GM19240 (cell line): Measurements from ENCODE around the gene BLOC1S1.

ENCODE experiments used
- DNase-seq: peaks from one replicate; pipeline ENCODE4 v3.0.0; 2011; ENCODE audit warnings: low spot score; ENCODE audit not compliant: insufficient read length

BLOC1S1 gene

DNA sequence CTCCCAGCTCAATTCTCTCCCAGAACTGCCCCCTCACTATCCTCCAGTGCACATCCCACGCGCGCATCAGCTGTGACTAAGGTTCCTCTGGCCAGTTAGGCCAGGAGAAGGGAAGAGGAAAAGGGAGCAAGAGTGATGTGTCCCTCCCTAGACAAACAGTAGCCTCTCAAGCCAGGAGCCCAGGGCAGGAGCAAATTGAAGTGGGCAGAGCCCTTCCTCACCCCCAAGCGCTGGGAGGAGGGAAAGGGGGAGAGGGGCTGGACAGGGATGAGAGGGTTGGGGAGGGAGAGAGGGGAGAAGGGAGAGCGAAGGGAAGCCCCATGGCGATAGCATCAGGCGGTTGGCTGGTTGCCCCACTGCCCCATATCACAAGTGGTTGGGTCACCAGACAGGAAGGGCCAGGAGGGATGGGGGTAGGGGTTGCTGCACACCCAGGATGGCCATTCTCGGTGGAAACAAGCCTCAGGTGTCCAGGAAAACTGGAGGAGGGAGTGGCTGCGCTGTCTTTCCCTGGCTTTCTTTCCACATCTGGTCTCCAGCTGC, 11.9 kb downstream of the BLOC1S1 start:
- DNase-seq: no peak

DNA sequence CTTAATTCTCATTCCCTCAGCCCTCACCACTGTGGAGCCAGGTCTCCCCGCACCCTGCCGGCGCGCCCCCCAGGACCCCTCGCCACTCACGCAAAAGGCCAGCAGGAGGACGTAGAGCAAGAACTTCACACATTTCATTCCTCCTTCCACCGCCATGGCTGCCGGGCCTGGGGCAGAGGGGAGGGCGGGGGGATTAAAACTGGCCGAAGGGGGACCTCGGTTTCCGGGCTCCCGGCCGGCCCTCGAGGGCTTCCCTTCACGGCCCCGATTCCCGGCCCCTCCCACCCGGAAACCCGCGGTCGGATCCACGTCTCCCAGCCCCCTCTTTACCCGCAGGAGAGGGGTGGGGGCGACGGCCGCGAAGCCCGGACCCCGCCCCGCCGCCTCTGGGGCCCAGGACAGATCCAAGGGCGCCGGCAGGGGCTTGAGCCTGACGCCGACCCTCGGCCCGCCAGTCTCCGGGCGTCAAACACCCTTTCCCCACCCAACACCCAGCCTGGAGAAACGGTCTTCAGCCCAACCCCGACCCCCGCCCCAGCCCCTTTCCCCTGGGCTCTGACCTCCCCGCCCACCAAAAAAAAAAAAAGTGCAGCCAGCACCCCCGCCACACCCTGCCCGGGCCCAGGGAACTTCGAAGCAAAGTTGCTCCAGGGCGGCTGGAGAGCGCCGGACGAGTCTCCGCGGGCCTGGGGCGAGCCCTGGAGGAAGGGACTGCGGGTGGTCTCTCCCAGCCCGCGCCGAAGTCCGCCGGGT, 12.5 kb downstream of the BLOC1S1 start:
- DNase-seq: no peak

DNA sequence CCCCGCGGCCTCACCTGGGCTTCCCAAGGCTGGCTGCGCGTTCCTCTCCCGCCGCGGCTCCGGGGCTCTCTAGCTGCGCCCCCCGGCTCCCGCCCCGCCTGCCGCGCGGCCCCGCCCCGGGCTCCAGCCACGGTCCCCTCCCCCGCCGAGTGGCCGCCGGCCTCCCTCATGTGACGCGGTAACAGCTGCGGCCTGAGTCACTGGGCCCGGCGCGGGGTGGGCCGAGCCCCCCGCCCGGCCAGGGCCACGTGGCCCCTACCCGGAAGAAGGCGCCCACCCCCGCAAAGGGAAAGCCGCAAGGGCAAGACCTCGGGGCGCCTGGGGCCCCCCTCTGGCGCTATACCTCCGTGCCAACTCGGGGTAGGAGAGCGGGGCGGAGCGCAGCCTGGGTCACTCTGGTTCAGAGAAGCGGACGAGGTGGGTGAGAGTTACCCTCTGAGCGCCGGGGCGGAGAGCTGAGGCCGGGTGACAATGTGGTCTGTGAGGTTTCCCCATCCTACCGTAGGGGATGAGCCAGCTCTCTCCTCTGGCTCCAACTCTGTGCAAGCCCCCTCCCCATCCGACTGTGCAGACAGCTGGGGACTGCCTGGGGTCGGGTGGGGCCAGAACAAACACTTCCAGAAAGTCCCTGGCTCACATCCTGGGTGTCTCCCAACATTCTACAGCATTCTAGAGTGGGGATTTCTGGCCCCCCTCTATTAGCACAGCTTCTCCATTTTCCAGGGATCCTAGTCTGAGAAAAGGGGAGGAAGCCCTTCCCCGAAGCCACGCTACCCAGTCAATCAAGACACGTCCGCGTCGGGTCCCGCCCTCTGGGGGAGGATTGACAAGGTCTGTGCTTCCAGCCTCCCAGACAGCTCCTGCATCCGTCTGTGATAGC, 13.3 kb downstream of the BLOC1S1 start, which contains the start of gene CD63:
TSS of gene CD63 (minus strand) at position 71 of the 880 bp plus-strand sequence. CDS start 668 bp downstream, outside the sequence.
- peak; percentile 79 for DNase-seq

DNA sequence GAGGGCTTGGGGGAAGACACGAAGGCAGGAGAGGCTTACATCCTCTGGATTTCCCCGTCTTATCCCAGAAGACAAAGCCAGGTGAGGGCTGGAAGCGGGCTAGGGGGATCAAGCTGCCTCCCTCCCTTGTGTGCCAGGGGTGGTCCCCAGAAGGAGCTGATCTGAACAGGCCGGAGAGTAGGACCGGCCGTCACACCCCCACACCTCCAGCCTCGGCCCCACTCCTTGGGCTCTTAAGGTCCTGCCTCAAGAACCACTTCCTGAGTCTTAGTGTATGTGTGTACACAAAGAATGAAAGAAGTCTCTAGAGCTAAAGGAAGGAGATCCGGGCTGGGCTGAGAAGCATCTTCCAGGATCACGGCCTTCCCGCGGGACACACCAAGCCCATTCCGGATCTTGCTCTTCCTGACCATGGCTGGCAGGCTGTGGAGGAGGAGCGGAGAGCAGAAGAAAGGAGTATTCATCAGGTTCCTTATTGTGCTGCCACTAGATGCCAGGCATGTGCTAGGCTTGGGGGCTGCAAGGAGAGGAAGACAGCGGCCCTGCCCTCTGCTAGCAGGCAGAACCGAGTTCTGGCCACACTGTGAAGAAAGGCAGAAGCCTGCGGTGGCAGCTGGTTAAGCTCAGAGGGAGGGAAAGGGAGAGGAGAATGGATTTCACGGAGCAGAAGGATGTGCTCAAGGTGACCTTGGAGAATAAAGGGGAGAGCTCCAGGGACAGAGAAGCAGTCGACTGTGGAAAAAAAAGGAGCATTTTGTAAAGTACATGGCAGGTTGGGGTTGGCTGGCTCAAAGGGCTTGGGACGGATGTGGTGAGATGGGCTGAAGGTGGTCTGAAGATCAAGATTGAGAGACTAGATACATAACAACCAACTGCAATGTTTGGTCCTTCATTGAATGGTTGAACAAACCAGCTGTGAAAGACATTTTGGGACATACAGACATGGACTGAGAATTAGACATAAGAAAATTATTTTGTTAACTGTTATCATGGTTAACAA, 14.3 kb downstream of the BLOC1S1 start:
- DNase-seq: no peak

DNA sequence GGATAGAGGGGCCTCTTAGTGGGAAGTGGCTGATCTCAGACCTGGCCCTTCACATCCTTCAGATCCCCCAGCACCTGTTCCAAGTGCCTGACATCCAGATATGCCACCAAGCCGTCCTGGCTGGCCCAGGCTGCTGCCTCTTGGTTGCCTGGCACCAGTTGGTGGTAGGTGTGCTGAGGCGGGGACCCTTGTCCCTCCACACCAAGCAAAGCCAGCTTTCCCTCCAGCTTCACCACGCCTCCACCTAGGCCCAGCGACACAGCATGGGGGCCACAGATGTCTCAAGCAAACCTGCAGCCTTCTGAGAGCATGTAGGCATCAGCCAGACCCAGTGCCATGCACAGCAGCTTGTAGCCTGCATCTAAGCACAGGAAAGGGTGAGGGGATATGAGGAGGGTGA, 16.4 kb downstream of the BLOC1S1 start:
- DNase-seq: no peak

DNA sequence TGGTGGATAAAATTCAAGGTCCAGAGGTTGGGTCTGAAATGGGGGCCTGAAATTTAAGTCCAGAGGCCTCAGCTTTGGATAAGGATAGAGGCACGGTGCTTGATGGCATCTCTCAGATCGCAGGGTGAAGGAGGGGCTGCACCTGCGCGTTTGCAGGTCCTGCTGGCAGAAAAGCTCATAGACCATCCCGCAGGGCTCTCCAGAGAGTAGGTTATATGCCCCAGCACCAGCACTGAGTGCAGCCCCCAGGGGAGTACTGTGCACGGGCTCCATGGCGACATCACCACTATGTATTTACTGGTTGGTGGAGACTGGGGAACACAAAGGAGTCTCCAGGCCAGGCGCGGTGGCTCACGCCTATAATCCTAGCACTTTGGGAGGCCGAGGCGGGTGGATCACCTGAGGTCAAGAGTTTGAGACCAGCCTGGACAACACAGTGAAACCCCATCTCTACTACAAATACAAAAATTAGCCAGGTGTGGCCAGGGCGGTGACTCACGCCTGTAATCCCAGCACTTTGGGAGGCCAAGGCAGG, 17.2 kb downstream of the BLOC1S1 start:
- no peak for DNase-seq

DNA sequence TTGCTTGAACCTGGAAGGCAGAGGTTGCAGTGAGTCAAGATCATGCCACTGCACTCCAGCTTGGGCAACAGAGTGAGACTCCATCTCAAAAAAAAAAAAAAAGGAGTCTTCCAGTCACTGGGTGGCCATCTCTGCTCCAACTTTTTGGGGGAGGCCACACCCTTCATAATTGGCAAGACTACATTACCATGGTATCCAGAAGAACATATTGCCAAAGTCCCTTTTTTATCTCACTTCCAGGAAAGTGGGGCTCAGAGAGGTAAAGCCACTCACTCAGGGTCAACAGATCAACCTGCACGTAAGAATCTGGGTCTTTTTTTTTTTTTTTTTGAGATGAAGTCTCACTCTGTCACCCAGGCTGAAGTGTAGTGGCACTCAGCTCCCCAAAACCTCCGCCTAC, 18.0 kb downstream of the BLOC1S1 start:
- DNase-seq: no peak

DNA sequence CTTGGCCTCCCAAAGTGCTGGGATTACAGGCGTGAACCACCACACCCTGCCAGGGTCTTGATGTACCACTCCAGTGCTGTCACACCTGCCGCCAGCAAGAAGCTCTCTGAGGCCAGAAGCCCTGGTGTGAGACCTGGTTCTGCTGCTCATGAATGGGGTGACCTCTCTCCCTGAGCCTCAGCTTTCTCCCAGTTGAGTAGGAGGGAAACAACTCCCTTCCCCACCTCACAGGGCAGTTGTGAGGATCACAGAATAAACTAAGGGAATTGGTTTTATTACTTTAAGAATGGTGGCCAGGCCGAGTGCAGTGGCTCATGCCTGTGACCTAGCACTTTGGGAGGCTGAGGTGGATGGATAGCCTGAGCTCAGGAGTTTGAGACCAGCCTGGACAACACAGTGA, 18.7 kb downstream of the BLOC1S1 start:
- no peak for DNase-seq

DNA sequence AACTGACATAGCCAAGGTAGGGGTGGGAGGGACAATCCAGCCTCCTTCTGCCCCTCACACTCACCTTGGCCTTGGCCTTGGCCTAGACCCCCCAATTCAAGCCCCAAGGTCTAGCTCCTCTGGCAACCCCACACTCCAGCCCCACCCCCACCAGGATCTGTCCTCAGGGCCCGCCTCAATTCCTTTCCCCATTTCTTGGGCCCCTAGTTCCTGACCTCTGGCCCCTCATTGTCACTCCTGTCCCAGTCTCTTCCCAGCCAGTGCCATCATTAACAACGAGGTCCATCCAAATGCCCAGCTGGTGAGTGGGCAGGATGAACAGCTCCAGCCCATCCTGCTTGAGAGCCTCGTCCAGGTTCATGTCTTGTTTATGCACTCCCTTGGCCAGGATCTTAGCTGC, 20.2 kb downstream of the BLOC1S1 start:
- DNase-seq: no peak

DNA sequence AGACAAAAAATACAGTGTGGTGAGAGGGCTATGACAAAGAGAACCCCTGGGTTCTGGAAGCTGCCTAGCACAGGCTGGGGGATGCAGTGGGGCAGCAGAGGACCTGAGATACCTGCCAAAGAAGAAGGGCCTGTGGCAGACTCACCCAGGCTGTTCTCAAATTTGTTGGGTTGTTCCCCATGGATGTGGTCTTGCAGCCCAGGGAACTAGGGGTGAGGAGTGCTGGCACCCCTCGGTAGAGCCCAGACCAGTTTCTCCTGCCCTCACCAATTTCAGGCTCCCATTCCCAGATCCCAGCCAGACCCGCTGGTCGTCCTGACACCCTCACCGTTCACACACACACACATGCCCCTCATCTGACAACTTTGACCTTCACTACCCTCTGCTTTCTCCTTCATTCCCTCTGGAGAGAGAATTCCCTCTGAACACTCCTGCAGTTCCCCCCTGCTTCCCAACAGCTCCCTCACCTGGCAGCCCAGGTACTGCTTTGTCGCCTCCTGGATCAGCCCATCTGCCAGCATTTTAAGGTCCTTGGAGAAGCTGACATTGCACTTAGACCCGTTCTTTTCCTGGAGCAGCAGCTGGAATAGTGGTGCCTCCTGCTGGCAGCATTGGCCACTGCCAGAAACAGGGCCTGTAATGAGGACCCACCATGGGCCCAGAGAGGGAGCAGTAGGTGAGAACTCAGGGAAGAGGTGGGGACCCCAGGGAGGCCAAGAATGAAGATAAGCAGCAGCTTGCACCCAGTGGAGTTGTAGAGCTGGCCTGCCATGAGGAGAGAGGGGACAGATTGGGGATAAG, 21.1 kb downstream of the BLOC1S1 start:
- no peak for DNase-seq

DNA sequence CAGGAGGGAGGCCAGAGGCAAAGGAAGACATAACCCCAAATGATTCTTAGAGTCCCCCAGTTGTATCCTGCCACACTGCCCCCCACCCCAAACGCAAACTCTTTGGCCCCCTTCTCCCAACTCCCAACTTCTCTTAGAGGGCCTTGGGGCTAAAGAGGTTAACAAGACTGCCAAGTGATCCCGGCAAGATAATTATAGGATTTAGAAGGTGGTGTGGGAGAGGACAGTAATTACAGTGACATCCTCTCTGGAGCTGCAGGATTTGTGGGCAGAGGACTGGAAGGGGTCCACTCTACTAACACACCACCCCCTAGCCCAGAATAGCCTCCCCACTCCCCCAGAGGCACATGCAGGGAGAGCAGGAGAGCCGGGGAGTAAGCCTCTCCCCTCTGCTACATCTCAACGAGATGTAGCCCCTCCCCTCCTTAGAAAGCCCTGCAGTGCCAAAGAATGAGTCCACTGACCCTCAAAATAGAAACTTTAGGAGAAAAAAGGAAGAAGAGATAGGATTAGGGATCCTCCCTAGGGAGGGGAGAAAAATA, 21.8 kb downstream of the BLOC1S1 start:
- no peak for DNase-seq

DNA sequence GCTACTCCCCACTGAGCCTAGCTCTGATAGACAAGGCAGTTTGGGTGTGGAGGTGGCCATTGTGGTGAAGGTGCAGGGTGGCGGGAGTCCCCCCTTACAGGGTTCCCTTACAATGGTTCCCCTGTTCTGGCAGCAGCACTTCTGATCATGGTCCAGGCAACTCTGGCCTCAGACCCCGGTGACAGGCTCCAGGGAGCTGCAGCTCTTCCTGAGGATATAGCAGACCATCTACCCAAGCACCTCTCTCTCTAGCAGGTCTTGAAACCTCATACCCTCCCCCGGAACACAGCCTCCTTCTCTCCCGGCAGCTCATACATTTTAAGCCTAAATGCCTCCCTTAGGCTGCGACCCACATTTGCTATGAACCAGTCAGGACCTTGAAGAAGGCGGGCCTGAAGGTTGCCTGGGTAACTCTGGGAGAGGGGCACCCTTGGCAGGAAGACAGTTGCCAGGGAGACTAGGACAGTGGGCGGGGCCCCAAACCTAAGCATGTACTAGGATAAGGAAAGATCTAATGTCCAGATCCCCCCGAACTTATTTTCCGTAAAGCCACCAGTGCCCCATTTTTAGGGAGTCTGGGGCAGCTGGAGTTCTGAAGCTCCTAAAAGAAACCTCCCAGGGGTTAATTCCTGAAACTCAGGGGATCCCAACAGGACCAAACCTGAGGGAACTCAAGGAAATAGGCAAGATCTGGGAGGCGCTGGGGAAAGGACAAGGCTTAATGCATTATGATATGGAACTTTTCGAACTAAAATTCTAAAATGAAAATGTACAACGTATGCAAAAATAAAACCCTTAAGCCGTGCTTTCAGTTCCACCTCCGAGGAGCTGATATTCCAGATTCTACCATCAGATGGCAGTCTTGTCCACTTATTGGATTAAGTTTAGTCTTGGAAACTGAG, 22.5 kb downstream of the BLOC1S1 start:
- peak; percentile 86 for DNase-seq

DNA sequence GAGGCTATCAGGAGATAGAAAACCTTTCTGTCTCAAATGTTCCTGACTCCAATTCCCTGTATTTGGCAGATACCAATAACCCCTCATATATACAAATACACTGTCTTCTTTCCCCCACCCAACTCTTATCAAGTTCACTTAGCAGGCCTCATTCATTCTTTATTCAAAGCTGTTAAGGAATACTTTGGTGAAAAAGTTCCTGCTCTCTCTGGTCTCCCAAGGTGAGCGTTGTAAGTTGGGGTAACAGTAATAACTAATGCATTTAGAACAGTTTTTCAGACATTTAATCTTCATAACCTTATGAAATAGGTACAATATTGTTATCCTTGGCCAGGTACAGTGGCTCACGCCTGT, 23.2 kb downstream of the BLOC1S1 start:
- no peak for DNase-seq

DNA sequence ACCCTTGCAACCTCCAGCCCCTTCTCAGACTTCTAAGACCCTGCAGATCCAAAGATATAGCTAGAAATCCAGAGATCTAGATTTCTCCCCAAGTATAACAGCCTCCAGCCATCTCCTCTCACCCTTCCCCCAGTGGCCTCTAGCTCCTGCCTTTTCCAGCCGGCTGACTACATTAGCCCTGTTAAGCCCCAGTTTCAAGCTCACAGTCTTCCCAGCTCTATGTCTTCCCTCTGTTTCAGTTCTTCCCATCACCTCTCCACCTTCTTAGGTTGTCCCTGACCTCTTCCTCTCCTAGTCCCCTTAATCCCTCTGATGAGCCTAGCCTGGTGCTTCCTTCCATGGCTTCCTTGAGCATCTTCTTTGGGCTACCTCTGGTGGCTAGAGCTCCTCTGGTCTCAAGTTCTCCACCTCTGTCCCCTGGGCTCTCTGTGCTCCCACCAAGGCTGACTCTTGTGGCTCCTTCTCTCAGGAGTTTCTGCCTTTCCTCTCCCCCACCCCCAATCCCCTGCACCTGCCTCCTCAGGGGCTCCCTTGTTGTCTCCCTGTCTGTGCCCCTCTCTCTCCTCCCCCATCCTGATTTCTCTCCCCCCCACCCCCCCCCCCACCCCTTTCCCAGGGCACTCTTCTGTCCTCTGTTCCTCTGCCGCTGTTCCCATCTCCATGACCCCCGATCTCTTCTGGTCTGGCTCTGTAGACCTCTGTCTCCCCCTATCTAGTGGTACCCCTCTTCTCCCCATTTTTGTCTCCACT, 26.3 kb downstream of the BLOC1S1 start:
- DNase-seq: no peak

DNA sequence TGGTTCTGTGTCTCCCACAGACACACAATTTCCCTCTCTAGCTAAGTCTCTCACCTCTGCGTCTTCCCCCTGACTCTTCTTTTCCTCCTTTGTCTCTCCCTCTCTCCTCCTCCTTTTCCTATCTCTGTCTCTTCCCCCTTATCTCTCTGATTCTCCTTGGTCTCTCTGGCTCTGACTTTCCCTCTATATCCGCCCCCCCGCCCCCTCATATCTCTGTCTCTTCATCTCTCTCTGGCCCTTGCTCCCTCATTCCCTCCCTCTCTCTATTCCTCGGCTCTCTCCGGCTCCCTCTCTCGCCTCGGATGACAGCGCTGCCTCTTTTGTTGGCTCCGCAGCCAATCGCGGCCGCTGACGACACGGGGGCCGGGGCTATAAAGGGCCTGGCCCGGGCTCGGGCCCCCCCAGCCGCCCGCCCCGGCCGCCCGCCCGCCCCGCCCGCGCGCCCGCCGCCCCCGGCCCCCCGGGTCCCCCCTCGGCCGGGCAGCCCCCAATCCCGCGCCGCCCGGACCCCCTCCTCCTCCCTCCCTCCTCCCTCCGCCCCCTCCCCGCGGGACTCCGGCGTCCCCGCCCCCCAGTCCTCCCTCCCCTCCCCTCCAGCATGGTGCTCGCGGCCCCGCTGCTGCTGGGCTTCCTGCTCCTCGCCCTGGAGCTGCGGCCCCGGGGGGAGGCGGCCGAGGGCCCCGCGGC, 27.0 kb downstream of the BLOC1S1 start, which contains the start of gene GDF11:
TSS of gene GDF11 (plus strand) at position 404 of the 687 bp plus-strand sequence. CDS start at position 599, 195 bp downstream.
- DNase-seq: peak; percentile 70

DNA sequence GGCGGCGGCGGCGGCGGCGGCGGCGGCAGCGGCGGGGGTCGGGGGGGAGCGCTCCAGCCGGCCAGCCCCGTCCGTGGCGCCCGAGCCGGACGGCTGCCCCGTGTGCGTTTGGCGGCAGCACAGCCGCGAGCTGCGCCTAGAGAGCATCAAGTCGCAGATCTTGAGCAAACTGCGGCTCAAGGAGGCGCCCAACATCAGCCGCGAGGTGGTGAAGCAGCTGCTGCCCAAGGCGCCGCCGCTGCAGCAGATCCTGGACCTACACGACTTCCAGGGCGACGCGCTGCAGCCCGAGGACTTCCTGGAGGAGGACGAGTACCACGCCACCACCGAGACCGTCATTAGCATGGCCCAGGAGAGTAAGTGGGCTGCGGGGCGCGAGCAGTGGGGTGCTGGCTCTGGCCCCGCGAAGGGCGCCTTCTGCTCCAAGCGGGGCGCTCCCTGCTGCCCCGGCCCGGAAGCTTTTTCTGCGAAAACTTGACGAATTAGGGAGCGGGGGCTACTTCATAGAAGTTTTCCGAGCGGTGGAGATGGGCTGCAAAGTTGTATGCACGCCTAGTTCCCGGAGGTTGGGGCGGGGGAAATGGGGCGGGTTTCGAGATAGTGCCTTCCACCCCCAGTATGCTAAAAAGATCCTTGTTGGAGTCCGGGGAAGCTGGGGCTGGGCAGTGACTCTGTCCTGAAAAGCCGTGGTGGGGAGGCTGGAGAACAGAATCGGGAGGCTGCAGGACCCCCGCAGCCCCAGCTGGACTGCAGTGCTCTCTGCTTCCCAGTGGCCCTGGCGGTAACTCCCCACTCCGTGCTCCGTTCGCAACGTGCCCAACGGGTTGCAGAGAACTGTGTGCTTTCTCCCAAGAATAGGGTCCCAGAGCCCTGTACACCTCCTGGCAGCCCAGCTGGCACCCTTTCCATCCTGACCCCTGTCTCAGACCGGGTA, 27.8 kb downstream of the BLOC1S1 start:
- DNase-seq: no peak
